PC-3 (cell line): ENCODE results near the gene ADCY10. TPM values are rescaled to one million over a fixed set of nuclear protein-coding genes. Genes with fewer than 3 reads are reported as not detected.
A peak's percentile ranks its signal among the peaks of the same experiment; 100 is the strongest.
"Not testable (repeated sequence)": the region's sequence is repeated elsewhere in the genome, so short reads cannot be mapped to it uniquely, and the experiment has no call there.

Source experiments
- ATAC-seq: fragments of 200-7000 bp; cut with Tn5 transposase; 2 replicates; pipeline ENCODE4 v1.9.1; 2020; ENCODE audit warnings: mild to moderate bottlenecking, moderate library complexity
- BruUV-seq: library from RNA; stranded (reverse); fragments of 400-500 nt; replicated peaks from 2 replicates; lab custom pipeline; 2021; lab: Mats Ljungman, UMichigan
- CTCF ChIA-PET: fragments of 300-600 bp; sonication (Branson Sonifier 250); formaldehyde crosslinking; loops from one replicate; lab custom pipeline; 2022; ENCODE audit warnings: antibody characterized with exemption; lab: Charles Lee
- POLR2A ChIA-PET: fragments of 300-600 bp; sonication (Branson Sonifier 250); formaldehyde crosslinking; loops from one replicate; lab custom pipeline; 2022; ENCODE audit warnings: antibody characterized with exemption; ENCODE audit not compliant: unreplicated experiment; lab: Charles Lee
- DNase-seq: peaks from one replicate; pipeline ENCODE4 v3.0.0-alpha.2; 2015
- H2AFZ ChIP-seq: fragments of 300-600 bp; sonication (generic); 2 replicates; pipeline ENCODE4 v1.6.0; 2016; ENCODE audit warnings: antibody characterized with exemption, low read length
- H3F3A ChIP-seq: fragments of 300-600 bp; sonication (generic); one replicate; pipeline ENCODE4 v1.6.0; 2017; ENCODE audit warnings: antibody characterized with exemption, low read length, control low read depth, mild to moderate bottlenecking; ENCODE audit not compliant: unreplicated experiment
- H3K27ac ChIP-seq: fragments of 300-600 bp; sonication (generic); 2 replicates; pipeline ENCODE4 v1.5.1; 2016; ENCODE audit warnings: mild to moderate bottlenecking, low read length
- H3K27me3 ChIP-seq: fragments of 300-600 bp; sonication (generic); 2 replicates; pipeline ENCODE4 v1.6.1; 2016; ENCODE audit warnings: low read length, mixed read lengths
- H3K36me3 ChIP-seq: fragments of 300-600 bp; sonication (generic); 2 replicates; pipeline ENCODE4 v1.6.1; 2016; ENCODE audit warnings: low read depth, mixed run types, low read length, mixed read lengths
- H3K4me1 ChIP-seq: fragments of 300-600 bp; sonication (generic); 2 replicates; pipeline ENCODE4 v1.5.1; 2016; ENCODE audit warnings: low read length; ENCODE audit not compliant: insufficient read depth
- H3K4me2 ChIP-seq: fragments of 300-600 bp; sonication (generic); 2 replicates; pipeline ENCODE4 v1.6.0; 2016; ENCODE audit warnings: low read length
- H3K4me3 ChIP-seq: fragments of 300-600 bp; sonication (generic); 2 replicates; pipeline ENCODE4 v1.5.1; 2016; ENCODE audit warnings: mild to moderate bottlenecking, low read length, mixed read lengths
- H3K79me2 ChIP-seq: fragments of 300-600 bp; sonication (generic); 2 replicates; pipeline ENCODE4 v1.6.1; 2017; ENCODE audit warnings: low read length, mixed read lengths
- H3K9ac ChIP-seq: fragments of 300-600 bp; sonication (generic); 2 replicates; pipeline ENCODE4 v1.6.0; 2016; ENCODE audit warnings: mild to moderate bottlenecking, low read length
- H3K9me2 ChIP-seq: fragments of 300-600 bp; sonication (generic); replicated peaks from 2 replicates; pipeline ENCODE4 v1.6.1; 2016; ENCODE audit warnings: mixed run types, low read length, mixed read lengths
- H3K9me3 ChIP-seq: fragments of 300-600 bp; sonication (generic); 2 replicates; pipeline ENCODE4 v1.6.1; 2016; ENCODE audit warnings: low read length, mixed read lengths
- H4K20me1 ChIP-seq: fragments of 300-600 bp; sonication (generic); 2 replicates; pipeline ENCODE4 v1.6.1; 2016; ENCODE audit warnings: low read length, mixed read lengths
- CTCF ChIP-seq: fragments of 300-600 bp; sonication (generic); conservative IDR thresholded peaks from 2 replicates; pipeline ENCODE4 v1.5.1; 2017; ENCODE audit warnings: antibody characterized with exemption, low read depth, mild to moderate bottlenecking, low read length
- EZH2 ChIP-seq: fragments of 300-600 bp; sonication (generic); IDR thresholded peaks from one replicate; pipeline ENCODE4 v1.6.1; 2017; ENCODE audit warnings: antibody characterized with exemption, mild to moderate bottlenecking, low read length; ENCODE audit not compliant: unreplicated experiment
- EZH2phosphoT487 ChIP-seq: fragments of 300-600 bp; sonication (generic); IDR thresholded peaks from 2 replicates; pipeline ENCODE4 v1.6.1; 2018; ENCODE audit warnings: mild to moderate bottlenecking, antibody characterized with exemption, low read length, borderline replicate concordance
- intact Hi-C: fragments of 100-400 bp; cut with micrococcal nuclease; formaldehyde crosslinking; loops from 2 replicates; pipeline ENCODE4 v1.9.0; 2023
- total RNA-seq: library from RNA; depleted of rRNA; stranded (reverse); fragments of >200 nt; gene quantifications from 2 replicates; pipeline ENCODE4 v1.2.3, GENCODE V29; 2014

Gene ADCY10
- total RNA-seq, 1 experiment from 2014 or later: not detected

- Histone ChIP-seq H3K9ac (no peak overlapping the region), H3K79me2 (no peaks in the 10 kb centered on the region), H2AFZ (no peak overlapping the region), H3K9me2 (no peaks in the 10 kb centered on the region), H3K4me1 (peaks cover 9% of the 10 kb centered on the region), H3K9me3 (no peaks in the 10 kb centered on the region), H3F3A (no peaks in the 10 kb centered on the region), H3K27ac (no peak overlapping the region), H3K27me3 (no peaks in the 10 kb centered on the region), H3K4me2 (no peak overlapping the region), H3K4me3 (no peak overlapping the region), H3K36me3 (no peaks in the 10 kb centered on the region), H4K20me1 (no peaks in the 10 kb centered on the region)
- DNase-seq: no peak
- TF ChIP-seq CTCF (no peak), EZH2 (no peak)
- POLR2A ChIA-PET: no interaction called here
- CTCF ChIA-PET: no interaction called here
- intact Hi-C loops: no loop called here
- BruUV-seq: no TSS peak
- ATAC-seq: no peak
These were observed 50.0 kb downstream of the ADCY10 start for GRCh38 chr1:167863921-167864279.

GRCh38 chr1:167863191-167863920 is 50.6 kb downstream of the ADCY10 start:
- H3K4me2 ChIP-seq, H3K36me3 ChIP-seq, H3K79me2 ChIP-seq, H3K4me1 ChIP-seq, H2AFZ ChIP-seq, DNase-seq, H3K9me3 ChIP-seq, H3K27me3 ChIP-seq, H3K9ac ChIP-seq, H3K9me2 ChIP-seq, POLR2A ChIA-PET, intact Hi-C loops, H3K4me3 ChIP-seq, ATAC-seq, H3F3A ChIP-seq, BruUV-seq, CTCF ChIA-PET, H4K20me1 ChIP-seq, H3K27ac ChIP-seq: not testable (repeated sequence)

GRCh38 chr1:167862432-167863076 is 51.4 kb downstream of the ADCY10 start:
- H3K27ac ChIP-seq: no peak overlapping the region
- no peaks in the 10 kb centered on the region for H4K20me1 ChIP-seq
- no TSS peak for BruUV-seq
- H3K79me2 ChIP-seq: no peaks in the 10 kb centered on the region
- peaks cover 9% of the 10 kb centered on the region for H3K4me1 ChIP-seq
- no peaks in the 10 kb centered on the region for H3K9me3 ChIP-seq
- no peaks in the 10 kb centered on the region for H3F3A ChIP-seq
- H3K27me3 ChIP-seq: no peaks in the 10 kb centered on the region
- peak; percentile 59 for DNase-seq
- TF ChIP-seq EZH2: no peak
- no peak for TF ChIP-seq EZH2phosphoT487
- TF ChIP-seq CTCF: no peak
- H3K9me2 ChIP-seq: no peaks in the 10 kb centered on the region
- ChIA-PET CTCF (no interaction called here), POLR2A (no interaction called here)
- no peak overlapping the region for H3K4me3 ChIP-seq
- intact Hi-C loops: no loop called here
- no peaks in the 10 kb centered on the region for H3K36me3 ChIP-seq
- no peak overlapping the region for H2AFZ ChIP-seq
- ATAC-seq: peak; percentile 97
- H3K4me2 ChIP-seq: no peak overlapping the region
- no peak overlapping the region for H3K9ac ChIP-seq
